ENCODE data around the gene SBSN. TPM values are rescaled to one million over a fixed set of nuclear protein-coding genes. Genes with fewer than 3 reads are reported as not detected.

Gene SBSN
- total and polyA plus RNA-seq, 4 donors = 0.08 to 0.39 (median 0.09) TPM; not detected in 1

GRCh38 chr19:35539850-35540249, 11.7 kb upstream of the SBSN start:
- ATAC-seq (ENCODE audit: insufficient read depth, low FRiP score) (no peak), DNase-seq (no peak)
- H3K27ac ChIP-seq (ENCODE audit: low read depth in 1 of 2, low read length in 1 of 2) = no peak overlapping the region
- H3K9me3 ChIP-seq (ENCODE audit: control insufficient read depth in 4 of 4, insufficient read depth in 3 of 4, low read length in 3 of 4) = peaks cover 0 to 1% (median 0%) of the 10 kb centered on the region in 4 donors
- WGBS, 2 donors = 93 to 94% methylated on average over 12 of the region's 12 CpGs
- H3K27me3 ChIP-seq (ENCODE audit: control insufficient read depth in 3 of 3, insufficient read depth in 3 of 3, low read length in 2 of 3) = no peaks in the 10 kb centered on the region
- TF ChIP-seq CTCF (IDR thresholded peaks at IDR 0.05; ENCODE audit: control extremely low read depth, extremely low read depth) = no peak
- no peak overlapping the region for H3K4me3 ChIP-seq
- H3K36me3 ChIP-seq (ENCODE audit: control insufficient read depth in 4 of 4, insufficient read depth in 4 of 4, low read length in 4 of 4) = no peaks in the 10 kb centered on the region
- peaks cover 0 to 9% (median 7%) of the 10 kb centered on the region in 5 donors for H3K4me1 ChIP-seq (ENCODE audit: control insufficient read depth in 5 of 5, insufficient read depth in 5 of 5, low read length in 5 of 5)
- no peak overlapping the region for H3K9ac ChIP-seq (ENCODE audit: insufficient read depth in 1 of 2, low read length in 2 of 2)

GRCh38 chr19:35539314-35539713, 11.2 kb upstream of the SBSN start:
- DNase-seq = no peak

GRCh38 chr19:35534803-35535480, 6.8 kb upstream of the SBSN start:
- WGBS, 2 donors = 66 to 82% methylated on average over 10 of the region's 10 CpGs

More at GRCh38 chr19:35539314-35539713, 11.2 kb upstream of the SBSN start:
- H3K9me3 ChIP-seq (ENCODE audit: control insufficient read depth in 4 of 4, insufficient read depth in 3 of 4, low read length in 3 of 4) = peaks cover 0 to 1% (median 0%) of the 10 kb centered on the region in 4 donors
- H3K4me3 ChIP-seq = no peak overlapping the region
- peaks cover 0 to 4% (median 1%) of the 10 kb centered on the region in 5 donors for H3K4me1 ChIP-seq (ENCODE audit: control insufficient read depth in 5 of 5, insufficient read depth in 5 of 5, low read length in 5 of 5)
- 82 to 86% methylated on average over 6 of the region's 6 CpGs for WGBS, 2 donors
- H3K27me3 ChIP-seq (ENCODE audit: control insufficient read depth in 3 of 3, insufficient read depth in 3 of 3, low read length in 2 of 3) = peaks cover 0 to 4% (median 2%) of the 10 kb centered on the region in 3 donors
- no peak overlapping the region for H3K27ac ChIP-seq (ENCODE audit: low read depth in 1 of 2, low read length in 1 of 2)
- ATAC-seq (ENCODE audit: insufficient read depth, low FRiP score) = no peak
- no peak overlapping the region for H3K9ac ChIP-seq (ENCODE audit: insufficient read depth in 1 of 2, low read length in 2 of 2)
- TF ChIP-seq CTCF (IDR thresholded peaks at IDR 0.05; ENCODE audit: control extremely low read depth, extremely low read depth) = no peak
- H3K36me3 ChIP-seq (ENCODE audit: control insufficient read depth in 4 of 4, insufficient read depth in 4 of 4, low read length in 4 of 4) = no peaks in the 10 kb centered on the region

More at GRCh38 chr19:35534803-35535480, 6.8 kb upstream of the SBSN start:
- ATAC-seq (ENCODE audit: insufficient read depth, low FRiP score) = no peak
- no peak for DNase-seq
- H3K9me3 ChIP-seq (ENCODE audit: control insufficient read depth in 4 of 4, insufficient read depth in 3 of 4, low read length in 3 of 4) = peaks cover 0 to 1% (median 0%) of the 10 kb centered on the region in 4 donors
- no peak for TF ChIP-seq CTCF (IDR thresholded peaks at IDR 0.05; ENCODE audit: control extremely low read depth, extremely low read depth)
- H3K27me3 ChIP-seq (ENCODE audit: control insufficient read depth in 3 of 3, insufficient read depth in 3 of 3, low read length in 2 of 3) = peaks cover 3 to 32% (median 8%) of the 10 kb centered on the region in 3 donors
- H3K36me3 ChIP-seq (ENCODE audit: control insufficient read depth in 4 of 4, insufficient read depth in 4 of 4, low read length in 4 of 4) = no peaks in the 10 kb centered on the region
- H3K4me3 ChIP-seq = no peak overlapping the region
- H3K9ac ChIP-seq (ENCODE audit: insufficient read depth in 1 of 2, low read length in 2 of 2) = no peak overlapping the region
- peaks cover 0 to 7% (median 5%) of the 10 kb centered on the region in 5 donors for H3K4me1 ChIP-seq (ENCODE audit: control insufficient read depth in 5 of 5, insufficient read depth in 5 of 5, low read length in 5 of 5)
- no peak overlapping the region for H3K27ac ChIP-seq (ENCODE audit: low read depth in 1 of 2, low read length in 1 of 2)

Data from lung (tissue), 12 donors.